HG02571 (cell line): ENCODE data around the gene CORO1C.

Source experiments
- ATAC-seq: cut with Tn5 transposase; IDR thresholded peaks from one replicate; pipeline ENCODE4 v1.9.1; 2021; ENCODE audit warnings: mild to moderate bottlenecking, moderate library complexity; ENCODE audit not compliant: unreplicated experiment

The CORO1C gene

GRCh38 chr12:108700833-108701541 lies 30.3 kb downstream of the CORO1C start:
- ATAC-seq, result no peak

- ATAC-seq, result no peak
Measured at GRCh38 chr12:108699955-108700563, 31.3 kb downstream of the CORO1C start.

GRCh38 chr12:108697905-108698304 lies 33.4 kb downstream of the CORO1C start:
- no peak for ATAC-seq

- no peak for ATAC-seq
Measured at GRCh38 chr12:108696996-108697290, 34.4 kb downstream of the CORO1C start.

GRCh38 chr12:108696111-108696995 lies 35.0 kb downstream of the CORO1C start:
- ATAC-seq, result no peak

GRCh38 chr12:108694812-108695278 lies 36.5 kb downstream of the CORO1C start:
- no peak for ATAC-seq

- ATAC-seq, result no peak
Measured at GRCh38 chr12:108693751-108694150, 37.6 kb downstream of the CORO1C start.

GRCh38 chr12:108693186-108693730 lies 38.1 kb downstream of the CORO1C start:
- no peak for ATAC-seq

GRCh38 chr12:108691998-108692808 lies 39.1 kb downstream of the CORO1C start:
- no peak for ATAC-seq

GRCh38 chr12:108691175-108691997 lies 39.9 kb downstream of the CORO1C start:
- peak; percentile 65 for ATAC-seq

- ATAC-seq, result no peak
Measured at GRCh38 chr12:108690542-108691174, 40.7 kb downstream of the CORO1C start.

- no peak for ATAC-seq
Measured at GRCh38 chr12:108690191-108690518, 41.2 kb downstream of the CORO1C start.

GRCh38 chr12:108689314-108690190 lies 41.8 kb downstream of the CORO1C start:
- ATAC-seq, result no peak

- ATAC-seq, result no peak
Measured at GRCh38 chr12:108686780-108687179, 44.5 kb downstream of the CORO1C start.

- ATAC-seq, result no peak
Measured at GRCh38 chr12:108685469-108686260, 45.7 kb downstream of the CORO1C start.

GRCh38 chr12:108683906-108684556 lies 47.3 kb downstream of the CORO1C start:
- ATAC-seq, result no peak

GRCh38 chr12:108681317-108681716 lies 50.0 kb downstream of the CORO1C start:
- no peak for ATAC-seq
